Stimulated activated CD4-positive, alpha-beta T cell treated with anti-CD3 and anti-CD28 coated beads, Interleukin-4, amount 100 ng/mL, for 48 hours (primary cell): ENCODE measurements around the gene PLCH2.

Experiments
- DNase-seq, 2 donors: peaks; one replicate each; pipeline ENCODE4 v3.0.0-alpha.2; 2020; ENCODE audit warnings: low read depth in 2 of 2

Gene PLCH2

DNA sequence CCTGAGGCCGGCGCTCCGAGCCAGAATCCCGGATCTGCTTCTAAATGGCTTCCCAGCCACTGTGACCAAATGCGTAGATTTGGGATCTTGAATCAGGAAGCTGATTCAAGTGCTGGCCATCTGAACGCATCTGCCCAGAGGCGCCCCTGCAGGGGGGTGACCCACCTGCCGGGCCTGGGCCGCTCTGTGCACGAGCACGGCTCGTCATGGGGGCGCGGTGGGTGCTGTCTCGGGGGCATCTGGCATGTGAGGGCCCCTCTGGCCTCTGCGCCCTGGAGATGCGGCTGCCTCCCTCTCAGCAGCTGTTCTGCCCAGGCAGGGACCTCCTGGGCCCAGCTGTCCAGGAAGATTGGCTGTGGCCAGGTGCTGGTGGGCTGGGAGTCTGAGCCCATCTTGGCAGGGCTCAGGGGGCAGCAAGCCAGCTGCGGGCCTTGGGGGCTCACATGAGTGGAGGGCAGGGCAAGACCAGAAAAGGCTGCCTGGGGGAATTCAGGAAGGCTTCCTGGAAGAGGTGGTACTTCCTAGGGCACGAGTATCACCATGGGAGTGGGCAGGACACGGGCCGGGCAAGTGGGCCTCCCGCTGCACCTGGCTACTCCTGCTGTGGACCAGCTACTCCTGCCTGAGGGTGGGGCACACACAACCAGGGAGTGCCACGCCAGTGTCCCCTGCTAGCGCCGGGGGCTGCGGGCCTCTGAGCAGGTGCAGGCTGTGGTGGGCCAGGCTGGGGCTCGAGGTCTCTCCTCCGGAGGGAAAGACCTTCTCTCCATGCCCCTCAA is 25.1 kb downstream of the PLCH2 start:
- DNase-seq = no peak

GRCh38 chr1:2501820-2502119 is 25.7 kb downstream of the PLCH2 start:
- no peak for DNase-seq

- DNase-seq = no peak
These were observed 26.1 kb downstream of the PLCH2 start for GRCh38 chr1:2502210-2502609.

- no peak for DNase-seq
These were observed 26.8 kb downstream of the PLCH2 start for GRCh38 chr1:2502661-2503553.

- DNase-seq = no peak
These were observed 27.6 kb downstream of the PLCH2 start for GRCh38 chr1:2503554-2504224.

GRCh38 chr1:2504225-2504948 is 28.3 kb downstream of the PLCH2 start:
- no peak for DNase-seq

DNA sequence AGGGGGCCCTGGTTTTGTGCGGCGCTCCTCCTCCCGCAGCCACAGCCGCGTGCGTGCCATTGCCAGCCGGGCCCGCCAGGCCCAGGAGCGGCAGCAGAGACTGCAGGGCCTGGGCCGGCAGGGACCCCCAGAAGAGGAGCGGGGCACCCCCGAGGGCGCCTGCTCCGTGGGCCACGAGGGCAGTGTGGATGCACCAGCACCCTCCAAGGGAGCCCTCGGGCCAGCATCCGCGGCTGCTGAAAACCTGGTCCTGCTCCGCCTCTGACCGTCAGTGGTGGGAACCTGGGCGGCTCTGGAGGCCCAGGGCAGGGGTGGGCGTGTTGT is 28.8 kb downstream of the PLCH2 start:
- DNase-seq = no peak

DNA sequence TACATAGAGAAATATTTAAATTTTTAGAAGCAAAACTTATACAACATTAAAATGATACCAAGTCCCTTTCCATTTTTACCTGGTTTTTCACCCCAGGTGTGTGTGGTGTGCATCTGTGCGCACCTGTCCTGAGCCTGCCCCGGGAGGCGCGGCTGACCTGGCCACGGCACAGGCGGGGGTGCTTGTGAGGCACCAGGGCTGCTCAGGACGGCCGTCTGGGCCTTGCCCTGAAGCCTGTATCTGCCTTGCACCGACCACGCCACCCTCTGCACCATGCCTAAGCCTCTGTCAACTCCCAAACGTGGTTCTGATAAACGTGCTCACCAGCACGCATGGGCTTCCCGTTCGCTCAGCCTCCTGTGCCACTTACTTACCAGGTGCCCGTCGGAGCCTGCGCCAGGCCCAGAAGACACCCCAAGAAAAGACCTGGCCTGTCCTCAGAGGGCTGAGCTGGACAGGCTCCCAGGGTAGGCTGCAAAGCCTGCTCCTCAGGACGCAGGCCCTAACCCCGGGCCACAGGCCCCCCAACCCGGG is 29.4 kb downstream of the PLCH2 start:
- DNase-seq = no peak

GRCh38 chr1:2506007-2506860 is 30.1 kb downstream of the PLCH2 start:
- DNase-seq = no peak

DNA sequence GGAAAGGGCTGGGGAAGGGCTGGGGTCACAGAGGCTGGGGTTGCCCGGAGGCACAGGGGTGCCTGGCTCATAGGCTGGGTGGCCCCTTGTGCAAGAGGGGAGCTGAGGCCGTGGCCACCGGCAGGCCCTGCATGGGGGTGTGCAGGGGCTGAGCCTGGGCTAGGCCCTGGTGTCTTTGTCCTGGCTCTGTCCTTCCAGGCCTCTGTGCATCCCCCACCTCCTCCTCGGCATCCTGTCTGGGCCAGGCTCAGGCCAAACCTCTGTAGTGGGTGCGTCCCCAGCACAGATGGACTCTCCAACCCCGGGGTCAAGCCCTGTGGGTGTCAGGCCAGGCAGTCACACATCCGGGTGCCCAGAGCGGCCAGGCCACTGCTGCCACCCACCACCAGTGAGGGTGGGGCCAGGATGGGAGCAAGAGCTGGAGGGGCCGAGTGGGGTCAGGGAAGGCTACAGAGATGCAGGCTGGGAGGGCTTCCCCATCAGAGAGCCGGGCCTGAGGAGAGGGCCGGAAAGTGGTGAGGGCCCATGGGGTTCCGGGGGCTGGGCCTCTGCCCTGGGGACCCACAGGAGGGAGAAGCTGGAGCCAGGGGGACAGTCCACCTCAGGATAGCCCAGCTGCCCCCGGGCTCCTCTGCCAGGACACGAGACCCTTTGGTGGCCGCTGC is 30.9 kb downstream of the PLCH2 start:
- DNase-seq = no peak

DNA sequence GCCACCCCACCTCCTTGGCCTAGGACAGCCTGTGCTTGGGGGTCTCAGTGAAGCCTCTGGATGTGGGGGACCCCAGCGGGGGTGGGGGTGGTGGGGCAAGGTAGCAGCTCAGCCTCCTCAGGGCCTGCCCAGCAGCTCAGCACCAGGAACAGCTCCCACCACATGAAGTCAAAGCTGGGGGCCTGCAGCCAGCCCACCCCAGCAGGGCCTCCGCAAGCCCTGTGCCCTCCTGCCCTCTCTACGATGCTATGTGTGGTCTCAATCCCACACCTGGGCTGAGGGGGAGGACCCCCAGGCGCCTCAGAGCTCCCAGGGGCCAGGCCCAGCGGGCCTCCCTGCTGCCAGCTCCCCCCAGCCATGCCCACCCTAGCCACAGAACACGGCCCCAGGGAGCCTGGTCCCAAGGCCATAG is 31.7 kb downstream of the PLCH2 start:
- DNase-seq = no peak

DNA sequence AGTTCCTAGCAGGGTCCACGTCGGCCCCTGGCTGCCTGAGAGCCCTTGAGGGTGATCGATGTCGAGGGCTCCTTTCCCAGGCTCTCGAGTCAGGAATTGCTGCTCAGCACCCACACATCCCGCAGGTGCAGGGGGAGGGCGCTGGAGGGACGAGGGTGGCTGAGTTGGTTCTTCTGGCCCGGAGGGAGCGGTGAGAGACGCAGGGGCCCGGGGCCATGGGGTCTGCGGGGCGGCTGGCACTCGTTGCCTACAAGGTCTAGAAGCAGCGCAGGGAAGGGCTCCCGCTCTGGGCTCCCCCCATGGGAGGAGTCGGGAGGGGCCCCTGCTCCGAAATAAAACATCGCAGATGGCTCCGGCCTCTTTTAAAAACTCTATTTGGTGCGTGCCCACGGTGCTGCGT is 32.1 kb downstream of the PLCH2 start:
- no peak for DNase-seq

GRCh38 chr1:2508751-2509150 is 32.7 kb downstream of the PLCH2 start:
- DNase-seq = no peak

DNA sequence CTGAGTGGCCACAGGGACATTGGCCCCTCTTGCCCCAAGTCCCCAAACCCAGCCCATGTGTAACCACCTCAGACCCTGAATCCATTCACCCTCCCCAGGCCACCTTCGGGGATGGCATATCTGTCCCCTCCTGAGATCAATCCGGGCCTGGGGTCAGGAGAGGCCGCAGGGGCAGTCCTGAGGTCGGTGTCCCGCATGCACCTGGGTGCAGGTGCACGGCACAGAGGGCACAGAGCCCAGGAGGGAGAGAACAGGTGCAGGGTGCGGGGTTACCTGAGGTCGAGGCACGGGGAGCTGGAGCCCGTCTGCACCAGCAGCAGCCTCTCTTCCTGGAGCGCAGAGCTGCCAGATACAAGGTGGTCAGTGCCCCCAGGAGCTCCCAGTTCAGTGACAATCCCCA is 33.5 kb downstream of the PLCH2 start:
- DNase-seq = no peak

DNA sequence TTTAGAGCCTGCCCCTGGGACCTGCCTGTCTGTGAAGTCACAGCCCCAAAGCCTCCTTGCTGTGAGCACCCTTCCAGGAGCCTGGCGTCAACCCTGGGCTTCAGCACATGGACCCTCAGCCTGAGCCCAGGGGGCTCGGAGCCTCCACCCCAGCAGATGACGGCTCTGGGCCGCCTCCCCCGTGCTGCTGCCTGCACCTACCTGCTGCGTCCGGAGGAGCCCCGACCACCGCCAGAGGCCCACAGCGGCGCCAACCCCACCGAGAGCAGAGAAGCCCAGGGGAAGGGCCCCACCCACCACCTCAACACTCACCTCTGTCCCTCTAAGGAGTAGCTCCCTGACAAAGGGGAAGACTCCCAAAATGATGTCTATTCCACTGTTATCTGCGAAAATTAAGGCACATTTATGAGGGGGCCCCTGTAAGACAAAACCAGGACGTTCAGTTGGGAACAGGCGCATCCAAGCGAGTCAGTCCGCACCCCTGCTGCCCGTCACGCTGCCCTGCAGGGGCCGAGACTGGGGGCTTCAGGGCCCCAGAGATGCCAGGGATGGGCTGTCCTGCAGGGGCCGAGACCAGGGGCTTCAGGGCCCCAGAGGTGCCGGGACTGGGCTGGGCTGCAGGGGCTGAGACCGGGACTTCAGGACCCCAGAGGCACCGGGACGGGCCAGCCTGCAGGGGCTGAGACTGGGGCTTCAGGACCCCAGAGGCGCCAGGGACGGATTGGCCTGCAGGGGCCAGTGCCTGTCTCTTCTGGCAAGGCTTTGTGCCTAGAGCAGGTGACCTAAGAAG is 34.5 kb downstream of the PLCH2 start:
- no peak for DNase-seq

DNA sequence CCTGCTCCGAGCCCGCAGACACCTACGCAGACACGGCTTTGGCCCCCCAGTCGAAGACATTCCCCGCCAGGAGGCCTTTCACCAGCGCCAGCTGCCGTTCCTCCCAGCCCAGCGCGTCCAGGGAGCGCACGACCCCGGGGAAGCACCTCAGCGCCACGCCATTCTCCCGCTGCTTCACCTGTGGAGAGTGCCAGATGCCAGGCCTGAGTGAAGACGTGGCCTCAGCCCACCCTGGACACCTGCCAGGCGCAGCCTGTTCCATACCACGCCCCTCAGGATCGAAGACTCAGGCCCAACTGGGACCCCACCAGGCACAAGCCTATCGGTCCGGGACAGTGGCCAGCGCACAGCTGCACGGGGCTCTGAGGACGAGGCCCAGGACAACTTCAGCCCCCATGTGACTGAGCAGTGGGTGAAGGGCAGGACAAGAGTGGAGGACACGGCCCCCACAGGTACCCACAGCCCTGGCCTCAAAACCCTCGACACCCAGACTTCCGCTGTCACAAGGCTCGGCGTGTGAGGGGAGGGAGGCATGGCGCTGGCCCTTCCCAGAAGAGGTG is 36.9 kb downstream of the PLCH2 start:
- DNase-seq = no peak

DNA sequence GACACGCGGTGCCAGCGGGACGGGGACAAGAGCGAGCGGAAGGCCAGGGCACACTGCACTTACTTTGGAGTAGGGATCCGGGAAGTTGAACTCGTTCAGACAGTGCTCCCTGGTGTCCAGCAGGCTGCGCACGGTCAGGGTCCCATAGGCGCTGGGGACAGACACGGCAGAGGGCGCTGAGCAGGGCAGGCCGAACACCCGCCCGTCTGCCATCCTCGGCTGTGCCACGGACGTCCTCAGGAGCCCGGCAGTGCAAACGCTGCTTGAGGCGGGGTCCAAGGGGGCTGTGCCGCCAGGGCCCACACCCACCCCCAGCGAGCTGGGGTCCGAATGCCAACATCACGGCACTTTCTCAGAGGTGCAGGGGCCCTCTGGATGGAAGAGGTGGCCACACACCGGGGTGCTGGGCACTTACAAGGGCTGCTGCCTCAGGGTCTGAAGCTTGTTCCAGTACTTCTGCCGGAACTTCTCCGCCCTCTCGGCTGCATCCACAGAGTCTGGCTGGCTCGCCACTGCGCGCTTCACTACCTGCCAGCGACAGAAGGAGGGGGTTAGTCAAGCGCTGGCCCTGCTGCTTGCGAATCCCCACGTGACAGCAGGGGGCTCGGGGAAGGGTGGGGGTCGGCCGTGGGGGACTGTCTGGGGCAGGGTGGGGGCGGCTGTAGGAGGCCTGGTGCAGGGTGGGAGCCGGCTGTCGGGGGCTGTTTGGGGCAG is 38.0 kb downstream of the PLCH2 start:
- no peak for DNase-seq
